Right cardiac atrium (tissue), 5 donors: ENCODE results near the gene CACTIN. TPM values are rescaled to one million over a fixed set of nuclear protein-coding genes. Genes with fewer than 3 reads are reported as not detected.

Experiments
- ATAC-seq, 2 donors: fragments of 200-7000 bp; cut with Tn5 transposase; one replicate each; pipeline versions ENCODE4 v1.8.0 to v1.9.1; 2020; ENCODE audit warnings: moderate library complexity in 2 of 2, mild to moderate bottlenecking in 1 of 2
- DNase-seq, 3 donors: peaks; one replicate each; pipeline ENCODE4 v3.0.0-alpha.2; 2020
- H3K27ac ChIP-seq: one replicate; pipeline ENCODE4 v1.5.1; 2013; ENCODE audit warnings: mild to moderate bottlenecking, low read length, control low read depth, moderate library complexity
- H3K27me3 ChIP-seq: one replicate; pipeline ENCODE4 v1.6.1; 2013; ENCODE audit not compliant: control insufficient read depth, insufficient read depth
- H3K4me1 ChIP-seq: one replicate; pipeline ENCODE4 v1.6.1; 2013; ENCODE audit warnings: low read length; ENCODE audit not compliant: control insufficient read depth, insufficient read depth
- H3K4me3 ChIP-seq: one replicate; pipeline ENCODE4 v1.5.1; 2013; ENCODE audit warnings: low read length, control low read depth
- H3K9me3 ChIP-seq: one replicate; pipeline ENCODE4 v1.6.1; 2013; ENCODE audit warnings: low read length; ENCODE audit not compliant: control insufficient read depth
- WGBS: extraction: QIAGEN DNeasy Blood & Tissue Kit; methylation state at CpG from one replicate; pipeline ENCODE4 v1.1.7; 2013; 5-methylcytosine and 5-hydroxymethylcytosine counted together
- intact Hi-C, 4 donors: fragments of 100-400 bp; cut with DNase I; formaldehyde crosslinking; loops; one replicate each; pipeline versions ENCODE4 v1.11.0 to v1.14.0; 2022 to 2023
- polyA plus RNA-seq: library from polyadenylated mRNA; stranded (reverse); fragments of 200-250 nt; gene quantifications from one replicate; pipeline ENCODE4 v1.2.3, GENCODE V29; 2013
- total RNA-seq, 4 donors: library from RNA; stranded (reverse); fragmentation: NEBNext Ultra II Directional; extraction: Animal tissue kit (Norgen Biotek cat#: 25700); gene quantifications; one replicate each; pipeline ENCODE4 v1.2.1, GENCODE V29; 2021
- donor health status: healthy with polysubstance abuse.
- donor health status: DM: no; HTN: yes; CAD: no.
- donor health status: DM: no; HTN: no; CAD: no.
- donor health status: DM: no; HTN: yes; CAD: no; lungs with severe emphysema.
- donor health status: DM: yes; HTN: yes; CAD: no.

CACTIN gene
- total and polyA plus RNA-seq, 5 donors = 13.5 to 17.8 (median 14.4) TPM

GRCh38 chr19:3613818-3614661 lies 12.6 kb downstream of the CACTIN start:
- intact Hi-C loops = loop anchor here in 1 of 4 donors (10.0 kb wide), 2 partner anchors 69 to 309 kb away; no protein-coding TSS in a partner anchor
- H3K27ac ChIP-seq = no peak overlapping the region
- WGBS = 85% methylated on average over 39 of the region's 39 CpGs

GRCh38 chr19:3612901-3613741 lies 13.5 kb downstream of the CACTIN start:
- no peak for ATAC-seq
- no peaks in the 10 kb centered on the region for H3K27me3 ChIP-seq
- DNase-seq = peak in 2 of 3 donors; percentile 23 to 63
- 85% methylated on average over 79 of the region's 79 CpGs for WGBS
- no peaks in the 10 kb centered on the region for H3K4me1 ChIP-seq
- H3K4me3 ChIP-seq = no peak overlapping the region
- no peaks in the 10 kb centered on the region for H3K9me3 ChIP-seq
- no peak overlapping the region for H3K27ac ChIP-seq
- intact Hi-C loops = loop anchor here in 1 of 4 donors (10.0 kb wide), 2 partner anchors 68 to 308 kb away; no protein-coding TSS in a partner anchor

More at GRCh38 chr19:3613818-3614661, 12.6 kb downstream of the CACTIN start:
- H3K4me3 ChIP-seq = no peak overlapping the region
- H3K4me1 ChIP-seq = no peaks in the 10 kb centered on the region
- H3K9me3 ChIP-seq = no peaks in the 10 kb centered on the region
- ATAC-seq (no peak), DNase-seq (peak in 2 of 3 donors; percentile 11 to 66)
- no peaks in the 10 kb centered on the region for H3K27me3 ChIP-seq

- H3K27ac ChIP-seq = no peak overlapping the region
- ATAC-seq (no peak), DNase-seq (peak in 2 of 3 donors; percentile 19 to 61)
- peaks cover 3% of the 10 kb centered on the region for H3K4me1 ChIP-seq
- H3K4me3 ChIP-seq = no peak overlapping the region
- no peaks in the 10 kb centered on the region for H3K27me3 ChIP-seq
- intact Hi-C loops = loop anchor here in 1 of 4 donors (10.0 kb wide), 2 partner anchors 68 to 308 kb away; no protein-coding TSS in a partner anchor
- WGBS = 96% methylated on average over 33 of the region's 33 CpGs
- H3K9me3 ChIP-seq = no peaks in the 10 kb centered on the region
Measured at GRCh38 chr19:3612330-3612729, 14.3 kb downstream of the CACTIN start.

- intact Hi-C loops = loop anchor here in 1 of 4 donors (10.0 kb wide), 2 partner anchors 67 to 307 kb away; no protein-coding TSS in a partner anchor
- 93% methylated on average over 36 of the region's 36 CpGs for WGBS
- DNase-seq = peak; percentile 13 to 59 (median 53)
Measured at GRCh38 chr19:3611841-3612240, 14.7 kb downstream of the CACTIN start.

GRCh38 chr19:3610745-3611717 lies 15.6 kb downstream of the CACTIN start:
- intact Hi-C loops = loop anchor here in 1 of 4 donors (10.0 kb wide), 2 partner anchors 66 to 306 kb away; no protein-coding TSS in a partner anchor
- WGBS = 83% methylated on average over 41 of the region's 41 CpGs
- DNase-seq (peak; percentile 18 to 60 (median 44)), ATAC-seq (no peak)
- H3K4me1 ChIP-seq = peaks cover 3% of the 10 kb centered on the region
- no peak overlapping the region for H3K27ac ChIP-seq
- no peaks in the 10 kb centered on the region for H3K27me3 ChIP-seq
- H3K9me3 ChIP-seq = no peaks in the 10 kb centered on the region
- no peak overlapping the region for H3K4me3 ChIP-seq

More at GRCh38 chr19:3611841-3612240, 14.7 kb downstream of the CACTIN start:
- H3K4me1 ChIP-seq = peaks cover 3% of the 10 kb centered on the region
- no peaks in the 10 kb centered on the region for H3K9me3 ChIP-seq
- H3K27me3 ChIP-seq = no peaks in the 10 kb centered on the region
- ATAC-seq = no peak
- no peak overlapping the region for H3K4me3 ChIP-seq
- no peak overlapping the region for H3K27ac ChIP-seq

GRCh38 chr19:3609779-3610719 lies 16.5 kb downstream of the CACTIN start:
- no peak for ATAC-seq
- DNase-seq = peak; percentile 17 to 56 (median 55)
- WGBS = 67% methylated on average over 24 of the region's 24 CpGs

GRCh38 chr19:3608750-3609322 lies 17.8 kb downstream of the CACTIN start:
- Histone ChIP-seq H3K9me3 (no peaks in the 10 kb centered on the region), H3K27ac (peak overlapping the region; percentile 37), H3K4me1 (peaks cover 3% of the 10 kb centered on the region), H3K27me3 (no peaks in the 10 kb centered on the region), H3K4me3 (no peak overlapping the region)
- intact Hi-C loops = no loop called here
- 39% methylated on average over 21 of the region's 21 CpGs for WGBS
- ATAC-seq (peak; percentile 3 to 21), DNase-seq (peak; percentile 11 to 84 (median 80))

More at GRCh38 chr19:3609779-3610719, 16.5 kb downstream of the CACTIN start:
- no peaks in the 10 kb centered on the region for H3K9me3 ChIP-seq
- peaks cover 3% of the 10 kb centered on the region for H3K4me1 ChIP-seq
- no peak overlapping the region for H3K4me3 ChIP-seq
- peak overlapping the region; percentile 11 for H3K27ac ChIP-seq
- no peaks in the 10 kb centered on the region for H3K27me3 ChIP-seq
- intact Hi-C loops = loop anchor here in 1 of 4 donors (10.0 kb wide), 2 partner anchors 65 to 305 kb away; no protein-coding TSS in a partner anchor

- DNase-seq (no peak), ATAC-seq (no peak)
- intact Hi-C loops = no loop called here
- H3K9me3 ChIP-seq = no peaks in the 10 kb centered on the region
- H3K4me3 ChIP-seq = no peak overlapping the region
- no peaks in the 10 kb centered on the region for H3K27me3 ChIP-seq
- peak overlapping the region; percentile 53 for H3K27ac ChIP-seq
- 33% methylated on average over 3 of the region's 3 CpGs for WGBS
- H3K4me1 ChIP-seq = peaks cover 3% of the 10 kb centered on the region
Measured at GRCh38 chr19:3608079-3608641, 18.4 kb downstream of the CACTIN start.
